ENCODE data around the gene CHKA. TPM values are rescaled to one million over a fixed set of nuclear protein-coding genes. Genes with fewer than 3 reads are reported as not detected.

Gene CHKA
- total and polyA plus RNA-seq, 2 of the 8 experiments (the other 6 are each of a cell fraction or from before 2014, with no cell fraction given) = 61.2 to 86.6 TPM

- TF ChIP-seq KDM5A (IDR thresholded peaks at IDR 0.05; ENCODE audit: low read length) = no peak
- no peak for TF ChIP-seq SP4 (IDR thresholded peaks at IDR 0.05; ENCODE audit: low read length)
- TF ChIP-seq RAD21 (IDR thresholded peaks at IDR 0.05 in 1 of 2, conservative IDR thresholded peaks at IDR 0.05 in 1 of 2; ENCODE audit: low read depth in 2 of 2, low read length in 2 of 2) = peak in 1 of 2 experiments; percentile 8; a peak in 1 of 4 replicates
Observed at GRCh38 chr11:68117853-68118470, 3.2 kb downstream of the CHKA start (continued).

Measured in H1 (cell line).